Gastrocnemius medialis (tissue), 4 donors: Measurements from ENCODE around the gene IPCEF1.

Experiments used
- POLR2A ChIP-seq, 2 donors: fragments of 450-650 bp; IDR thresholded peaks; one replicate each; pipeline ENCODE4 v1.6.1; 2017; ENCODE audit warnings: antibody characterized with exemption in 2 of 2, mild to moderate bottlenecking in 2 of 2, moderate library complexity in 2 of 2
- TF ChIP-seq, protein P1 (sequence below), 5 experiments: fragments of 450-650 bp in 3 of 5; fragments of 200-600 bp in 2 of 5; sonication (generic) in 2 of 5; IDR thresholded peaks in 4 of 5; conservative IDR thresholded peaks in 1 of 5; 1 replicate in 4 of 5; 2 replicates in 1 of 5; pipeline ENCODE4 v1.5.1; 2016 to 2019; ENCODE audit warnings: antibody characterized with exemption in 5 of 5, mild to moderate bottlenecking in 3 of 5, moderate library complexity in 3 of 5

GRCh38 chr6:154301839-154302752, 54.5 kb downstream of the IPCEF1 start:
- no peak for TF ChIP-seq POLR2A (IDR thresholded peaks at IDR 0.05)
- TF ChIP-seq, protein P1, sequence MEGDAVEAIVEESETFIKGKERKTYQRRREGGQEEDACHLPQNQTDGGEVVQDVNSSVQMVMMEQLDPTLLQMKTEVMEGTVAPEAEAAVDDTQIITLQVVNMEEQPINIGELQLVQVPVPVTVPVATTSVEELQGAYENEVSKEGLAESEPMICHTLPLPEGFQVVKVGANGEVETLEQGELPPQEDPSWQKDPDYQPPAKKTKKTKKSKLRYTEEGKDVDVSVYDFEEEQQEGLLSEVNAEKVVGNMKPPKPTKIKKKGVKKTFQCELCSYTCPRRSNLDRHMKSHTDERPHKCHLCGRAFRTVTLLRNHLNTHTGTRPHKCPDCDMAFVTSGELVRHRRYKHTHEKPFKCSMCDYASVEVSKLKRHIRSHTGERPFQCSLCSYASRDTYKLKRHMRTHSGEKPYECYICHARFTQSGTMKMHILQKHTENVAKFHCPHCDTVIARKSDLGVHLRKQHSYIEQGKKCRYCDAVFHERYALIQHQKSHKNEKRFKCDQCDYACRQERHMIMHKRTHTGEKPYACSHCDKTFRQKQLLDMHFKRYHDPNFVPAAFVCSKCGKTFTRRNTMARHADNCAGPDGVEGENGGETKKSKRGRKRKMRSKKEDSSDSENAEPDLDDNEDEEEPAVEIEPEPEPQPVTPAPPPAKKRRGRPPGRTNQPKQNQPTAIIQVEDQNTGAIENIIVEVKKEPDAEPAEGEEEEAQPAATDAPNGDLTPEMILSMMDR (IDR thresholded peaks at IDR 0.05 in 4 of 5, conservative IDR thresholded peaks at IDR 0.05 in 1 of 5), result no peak
